Epithelial cell of esophagus (primary cell): Measurements from ENCODE around the gene VDAC2.
"Not testable (repeated sequence)": the region's sequence is repeated elsewhere in the genome, so short reads cannot be mapped to it uniquely, and the experiment has no call there.

Experiments
- DNase-seq: peaks from one replicate; pipeline ENCODE4 v3.0.0; 2010; ENCODE audit warnings: low read depth
- H3K4me3 ChIP-seq: 2 replicates; pipeline ENCODE4 v1.5.1; 2011; ENCODE audit warnings: mild to moderate bottlenecking, low read length, control low read depth
- CTCF ChIP-seq: IDR thresholded peaks from 2 replicates; pipeline ENCODE4 v1.5.1; 2011; ENCODE audit warnings: low read depth, mild to moderate bottlenecking, low read length, control low read depth, inconsistent platforms; ENCODE audit not compliant: insufficient read depth; ENCODE audit errors: missing control alignments

VDAC2 gene

GRCh38 chr10:75201793-75202307 is 8.7 kb upstream of the VDAC2 start:
- DNase-seq = peak; percentile 29

GRCh38 chr10:75202321-75203045 is 8.1 kb upstream of the VDAC2 start:
- H3K4me3 ChIP-seq = no peak overlapping the region
- TF ChIP-seq CTCF = no peak
- peak; percentile 74 for DNase-seq

More at GRCh38 chr10:75201793-75202307, 8.7 kb upstream of the VDAC2 start:
- H3K4me3 ChIP-seq = no peak overlapping the region
- no peak for TF ChIP-seq CTCF

- DNase-seq, H3K4me3 ChIP-seq: not testable (repeated sequence)
These were observed 7.5 kb upstream of the VDAC2 start for GRCh38 chr10:75203046-75203620.

- no peak for TF ChIP-seq CTCF
- H3K4me3 ChIP-seq = no peak overlapping the region
- no peak for DNase-seq
These were observed 6.9 kb upstream of the VDAC2 start for GRCh38 chr10:75203724-75204123.

- DNase-seq = no peak
- H3K4me3 ChIP-seq = no peak overlapping the region
- TF ChIP-seq CTCF = no peak
These were observed 4.7 kb upstream of the VDAC2 start for GRCh38 chr10:75205908-75206307.

- not testable (repeated sequence) for H3K4me3 ChIP-seq, DNase-seq
These were observed 4.0 kb upstream of the VDAC2 start for GRCh38 chr10:75206638-75207037.

- H3K4me3 ChIP-seq = no peak overlapping the region
- no peak for DNase-seq
- no peak for TF ChIP-seq CTCF
These were observed 3.3 kb upstream of the VDAC2 start for GRCh38 chr10:75207079-75207856.
